ENCODE data around the gene PALLD. TPM values are rescaled to one million over a fixed set of nuclear protein-coding genes. Genes with fewer than 3 reads are reported as not detected.
"Not testable (repeated sequence)": the region's sequence is repeated elsewhere in the genome, so short reads cannot be mapped to it uniquely, and the experiment has no call there.

The PALLD gene
- total RNA-seq = 100 to 1,000 TPM; 266 to 761 (median 441) TPM

- no peak for DNase-seq
- no peaks in the 10 kb centered on the region for H3K27me3 ChIP-seq
Observed at GRCh38 chr4:168496834-168497233, at the start of gene PALLD. Gene PALLD (plus strand): TSS chr4:168497052.

GRCh38 chr4:168449063-168449462 is 47.8 kb upstream of the PALLD start:
- H3K9me3 ChIP-seq; H3K36me3 ChIP-seq; H3K4me3 ChIP-seq; intact Hi-C loops (cut with DNase I; ENCODE audit: low total_unique reads); H3K27ac ChIP-seq; H3K4me1 ChIP-seq; DNase-seq; H3K27me3 ChIP-seq: not testable (repeated sequence)

More at GRCh38 chr4:168496834-168497233, at the start of gene PALLD:
- Histone ChIP-seq H3K9me3 (no peaks in the 10 kb centered on the region), H3K4me1 (no peaks in the 10 kb centered on the region), H3K27ac (no peak within 1 kb of the TSS), H3K36me3 (no peaks in the 10 kb centered on the region), H3K4me3 (no peak within 1 kb of the TSS)
- TF ChIP-seq CTCF (IDR thresholded peaks at IDR 0.05) (no peak), POLR2A (IDR thresholded peaks at IDR 0.05) (no peak)
- intact Hi-C loops (cut with DNase I; ENCODE audit: low total_unique reads) = no loop called here

- Histone ChIP-seq H3K9me3 (no peaks in the 10 kb centered on the region), H3K36me3 (no peaks in the 10 kb centered on the region), H3K27ac (no peak overlapping the region), H3K4me3 (no peak overlapping the region), H3K27me3 (no peaks in the 10 kb centered on the region), H3K4me1 (no peaks in the 10 kb centered on the region)
- intact Hi-C loops (cut with DNase I; ENCODE audit: low total_unique reads) = no loop called here
- peak; percentile 17 to 50 for DNase-seq
- TF ChIP-seq CTCF (IDR thresholded peaks at IDR 0.05) = no peak
- TF ChIP-seq POLR2A (IDR thresholded peaks at IDR 0.05) = no peak
Observed at GRCh38 chr4:168449719-168450452, 47.0 kb upstream of the PALLD start.

GRCh38 chr4:168451331-168451730 is 45.5 kb upstream of the PALLD start:
- no peak overlapping the region for H3K4me3 ChIP-seq
- H3K27ac ChIP-seq = no peak overlapping the region
- no peak for DNase-seq
- no peaks in the 10 kb centered on the region for H3K27me3 ChIP-seq
- no peaks in the 10 kb centered on the region for H3K9me3 ChIP-seq
- no peaks in the 10 kb centered on the region for H3K36me3 ChIP-seq
- no peaks in the 10 kb centered on the region for H3K4me1 ChIP-seq
- TF ChIP-seq CTCF (IDR thresholded peaks at IDR 0.05) (no peak), POLR2A (IDR thresholded peaks at IDR 0.05) (no peak)
- intact Hi-C loops (cut with DNase I; ENCODE audit: low total_unique reads) = no loop called here

- no peak for DNase-seq
- H3K36me3 ChIP-seq = no peaks in the 10 kb centered on the region
- no peaks in the 10 kb centered on the region for H3K9me3 ChIP-seq
- H3K4me1 ChIP-seq = no peaks in the 10 kb centered on the region
- no peaks in the 10 kb centered on the region for H3K27me3 ChIP-seq
- intact Hi-C loops (cut with DNase I; ENCODE audit: low total_unique reads) = no loop called here
- H3K27ac ChIP-seq = no peak overlapping the region
- no peak for TF ChIP-seq CTCF (IDR thresholded peaks at IDR 0.05)
- no peak for TF ChIP-seq POLR2A (IDR thresholded peaks at IDR 0.05)
- no peak overlapping the region for H3K4me3 ChIP-seq
Observed at GRCh38 chr4:168451744-168452390, 45.0 kb upstream of the PALLD start.
